Measurements from ENCODE around the gene L1CAM. TPM values are rescaled to one million over a fixed set of nuclear protein-coding genes. Genes with fewer than 3 reads are reported as not detected.

L1CAM gene
- total and polyA plus RNA-seq, 2 donors (not counting 1 experiment from before 2014, with no cell fraction given) = 9.4 to 19.9 TPM

DNA sequence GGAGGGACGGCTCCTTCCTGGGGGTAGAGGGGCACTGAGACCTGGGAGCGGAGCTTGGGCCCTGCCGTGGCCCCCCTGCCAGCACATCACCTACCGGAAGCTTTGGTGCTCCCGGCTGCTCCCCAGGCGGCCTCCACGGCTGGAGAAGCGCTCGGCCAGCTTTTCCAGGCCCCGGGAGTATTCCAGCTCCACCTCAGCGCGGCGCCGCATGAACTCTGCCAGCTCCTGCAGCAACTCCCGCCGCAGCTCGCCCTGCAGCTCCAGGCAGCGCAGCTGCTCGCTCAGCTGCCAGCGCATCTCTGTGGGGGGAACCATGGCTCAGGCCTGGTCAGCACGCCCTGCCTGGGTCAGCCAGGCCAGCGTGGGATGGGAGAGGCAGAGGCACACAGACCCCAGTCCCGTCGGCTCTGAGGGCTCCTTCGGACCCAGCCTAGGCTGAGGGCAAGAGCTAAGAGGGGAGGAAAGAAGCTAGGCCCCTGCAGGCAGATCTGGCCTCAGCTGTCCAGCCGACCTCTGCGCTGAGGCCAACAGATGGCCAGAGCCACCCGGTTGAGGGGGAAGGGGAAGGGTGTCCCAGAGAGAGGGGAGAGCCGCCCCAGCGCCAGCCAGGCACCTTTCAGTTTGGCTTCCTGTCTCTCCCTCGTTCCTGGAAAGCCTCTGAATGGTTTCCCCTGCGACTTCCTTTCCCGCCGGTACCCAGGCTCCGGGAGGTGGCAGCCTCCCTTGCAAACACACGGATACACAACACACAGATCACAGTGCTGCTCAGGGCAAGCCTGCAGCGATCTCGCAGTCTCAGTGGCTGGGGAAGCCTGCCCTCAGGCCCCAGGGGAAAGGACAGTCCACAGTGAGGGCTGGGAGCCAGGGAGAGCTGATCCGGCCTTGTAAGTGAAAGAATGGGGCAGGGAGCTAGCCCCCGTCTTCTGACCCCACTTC lies 35.8 kb upstream of the L1CAM start:
- H3K27ac ChIP-seq (ENCODE audit: low read length in 2 of 2) = no peak overlapping the region
- ChIA-PET POLR2A (interaction anchor here (1.1 to 1.2 kb wide), 2 partner anchors 23 to 25 kb away, joined by 4 to 12 read pairs; no protein-coding TSS in a partner anchor), CTCF (interaction anchor here (1.0 to 13.1 kb wide), 4 partner anchors 25 to 161 kb away, joined by 3 to 325 read pairs (median 8); partner anchors contain the start of genes IDH3G, RENBP and SSR4)
- no peaks in the 10 kb centered on the region for H3K9me3 ChIP-seq (ENCODE audit: control extremely low read depth in 1 of 3, control insufficient read depth in 2 of 3, insufficient read depth in 1 of 3, low read length in 2 of 3)
- no peak overlapping the region for H3K9ac ChIP-seq (ENCODE audit: low read length)
- Mint-ChIP-seq H3K4me1 (peaks cover 33% of the 10 kb centered on the region), H3K9me3 (ENCODE audit: insufficient read depth) (no peaks in the 10 kb centered on the region), H3K27ac (peak overlapping the region; percentile 71), H3K4me3 (peak overlapping the region; percentile 44), H3K27me3 (no peaks in the 10 kb centered on the region)
- H3K4me3 ChIP-seq (ENCODE audit: control extremely low read depth in 1 of 5, extremely low read depth in 1 of 5, insufficient read depth in 1 of 5, low read depth in 2 of 5, low read length in 4 of 5) = no peak overlapping the region
- 83% methylated on average over 18 of the region's 40 CpGs for WGBS (ENCODE audit: insufficient coverage)
- ATAC-seq (ENCODE audit: low read depth) = no peak
- TF ChIP-seq EZH2 (IDR thresholded peaks at IDR 0.05; ENCODE audit: borderline replicate concordance, insufficient read depth, low read depth, low read length, poor library complexity, severe bottlenecking) = no peak
- TF ChIP-seq, protein P1, sequence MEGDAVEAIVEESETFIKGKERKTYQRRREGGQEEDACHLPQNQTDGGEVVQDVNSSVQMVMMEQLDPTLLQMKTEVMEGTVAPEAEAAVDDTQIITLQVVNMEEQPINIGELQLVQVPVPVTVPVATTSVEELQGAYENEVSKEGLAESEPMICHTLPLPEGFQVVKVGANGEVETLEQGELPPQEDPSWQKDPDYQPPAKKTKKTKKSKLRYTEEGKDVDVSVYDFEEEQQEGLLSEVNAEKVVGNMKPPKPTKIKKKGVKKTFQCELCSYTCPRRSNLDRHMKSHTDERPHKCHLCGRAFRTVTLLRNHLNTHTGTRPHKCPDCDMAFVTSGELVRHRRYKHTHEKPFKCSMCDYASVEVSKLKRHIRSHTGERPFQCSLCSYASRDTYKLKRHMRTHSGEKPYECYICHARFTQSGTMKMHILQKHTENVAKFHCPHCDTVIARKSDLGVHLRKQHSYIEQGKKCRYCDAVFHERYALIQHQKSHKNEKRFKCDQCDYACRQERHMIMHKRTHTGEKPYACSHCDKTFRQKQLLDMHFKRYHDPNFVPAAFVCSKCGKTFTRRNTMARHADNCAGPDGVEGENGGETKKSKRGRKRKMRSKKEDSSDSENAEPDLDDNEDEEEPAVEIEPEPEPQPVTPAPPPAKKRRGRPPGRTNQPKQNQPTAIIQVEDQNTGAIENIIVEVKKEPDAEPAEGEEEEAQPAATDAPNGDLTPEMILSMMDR (IDR thresholded peaks at IDR 0.05) = no peak
- H3K36me3 ChIP-seq (replicated peaks in 1 of 2; ENCODE audit: control extremely low read depth in 1 of 2, control insufficient read depth in 1 of 2, extremely low read depth in 1 of 2, insufficient read depth in 2 of 2, low read length in 1 of 2) = peaks cover 0 to 27% of the 10 kb centered on the region in 2 experiments
- H3K4me1 ChIP-seq (ENCODE audit: control insufficient read depth in 2 of 2, insufficient read depth in 2 of 2, low read length in 2 of 2) = peaks cover 32 to 40% of the 10 kb centered on the region in 2 donors
- peak overlapping the region; percentile 98 for H3K4me2 ChIP-seq (replicated peaks; ENCODE audit: low read depth, low read length, poor library complexity, severe bottlenecking)
- H2AFZ ChIP-seq (ENCODE audit: insufficient read depth, low read depth, low read length, poor library complexity, severe bottlenecking) = no peak overlapping the region
- no peaks in the 10 kb centered on the region for H3K27me3 ChIP-seq (replicated peaks in 1 of 4; ENCODE audit: control extremely low read depth in 1 of 4, control insufficient read depth in 3 of 4, insufficient read depth in 4 of 4, low read length in 3 of 4)
- intact Hi-C loops (cut with micrococcal nuclease) = no loop called here
- H4K20me1 ChIP-seq (ENCODE audit: control insufficient read depth, insufficient read depth, low read length, poor library complexity, severe bottlenecking) = peaks cover 41% of the 10 kb centered on the region
- peaks cover 44% of the 10 kb centered on the region for H3K79me2 ChIP-seq (ENCODE audit: control insufficient read depth, insufficient read depth, low read length)
- no peak for DNase-seq

DNA sequence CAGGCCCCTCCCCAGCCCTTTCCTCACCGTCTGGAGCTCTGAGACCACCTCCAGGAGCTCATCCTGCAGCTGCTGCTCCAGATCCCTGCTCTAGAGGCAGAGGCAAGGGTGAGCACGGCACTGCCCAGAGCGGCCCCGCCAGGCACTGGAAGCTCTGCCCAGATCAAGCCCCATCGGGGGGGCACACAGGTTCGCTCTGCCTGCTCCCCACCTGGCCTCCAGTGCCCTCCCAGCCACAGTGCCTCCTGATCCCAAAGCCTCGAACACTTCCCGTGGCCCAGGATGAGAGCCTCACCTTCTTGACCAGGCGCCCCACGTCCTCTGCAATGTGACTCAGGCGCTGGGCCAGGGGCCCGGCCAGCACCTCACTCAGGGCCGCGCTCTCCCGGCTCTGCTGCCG lies 35.1 kb upstream of the L1CAM start:
- TF ChIP-seq, protein P1 (IDR thresholded peaks at IDR 0.05) = no peak
- TF ChIP-seq EZH2 (IDR thresholded peaks at IDR 0.05; ENCODE audit: borderline replicate concordance, insufficient read depth, low read depth, low read length, poor library complexity, severe bottlenecking) = no peak
- H3K27me3 Mint-ChIP-seq = no peaks in the 10 kb centered on the region
- POLR2A ChIA-PET = interaction anchor here (0.6 to 1.1 kb wide), 2 partner anchors 26 to 208 kb away, joined by 4 read pairs; no protein-coding TSS in a partner anchor
- peaks cover 29 to 40% of the 10 kb centered on the region in 2 donors for H3K4me1 ChIP-seq (ENCODE audit: control insufficient read depth in 2 of 2, insufficient read depth in 2 of 2, low read length in 2 of 2)
- 100% methylated on average over 8 of the region's 16 CpGs for WGBS (ENCODE audit: insufficient coverage)
- H3K4me1 Mint-ChIP-seq = peaks cover 33% of the 10 kb centered on the region
- peaks cover 0 to 34% of the 10 kb centered on the region in 2 experiments for H3K36me3 ChIP-seq (replicated peaks in 1 of 2; ENCODE audit: control extremely low read depth in 1 of 2, control insufficient read depth in 1 of 2, extremely low read depth in 1 of 2, insufficient read depth in 2 of 2, low read length in 1 of 2)
- peaks cover 48% of the 10 kb centered on the region for H4K20me1 ChIP-seq (ENCODE audit: control insufficient read depth, insufficient read depth, low read length, poor library complexity, severe bottlenecking)
- no peaks in the 10 kb centered on the region for H3K27me3 ChIP-seq (replicated peaks in 1 of 4; ENCODE audit: control extremely low read depth in 1 of 4, control insufficient read depth in 3 of 4, insufficient read depth in 4 of 4, low read length in 3 of 4)
- no peak overlapping the region for H3K9ac ChIP-seq (ENCODE audit: low read length)
- no peak overlapping the region for H3K4me3 Mint-ChIP-seq
- peaks cover 44% of the 10 kb centered on the region for H3K79me2 ChIP-seq (ENCODE audit: control insufficient read depth, insufficient read depth, low read length)
- no peak for ATAC-seq (ENCODE audit: low read depth)
- H3K4me2 ChIP-seq (replicated peaks; ENCODE audit: low read depth, low read length, poor library complexity, severe bottlenecking) = no peak overlapping the region
- no peaks in the 10 kb centered on the region for H3K9me3 Mint-ChIP-seq (ENCODE audit: insufficient read depth)
- H3K4me3 ChIP-seq (ENCODE audit: control extremely low read depth in 1 of 5, extremely low read depth in 1 of 5, insufficient read depth in 1 of 5, low read depth in 2 of 5, low read length in 4 of 5) = no peak overlapping the region
- H2AFZ ChIP-seq (ENCODE audit: insufficient read depth, low read depth, low read length, poor library complexity, severe bottlenecking) = no peak overlapping the region
- no peak overlapping the region for H3K27ac Mint-ChIP-seq
- no peaks in the 10 kb centered on the region for H3K9me3 ChIP-seq (ENCODE audit: control extremely low read depth in 1 of 3, control insufficient read depth in 2 of 3, insufficient read depth in 1 of 3, low read length in 2 of 3)
- CTCF ChIA-PET = interaction anchor here (13.1 kb wide), 1 partner anchor 25 kb away, joined by 325 read pairs; the partner anchor contains the start of gene RENBP
- H3K27ac ChIP-seq (ENCODE audit: low read length in 2 of 2) = no peak overlapping the region
- intact Hi-C loops (cut with micrococcal nuclease) = no loop called here
- DNase-seq = no peak
